ENCODE data around the gene TMEM247.

TMEM247 gene

GRCh38 chr2:46490521-46491141 is 11.3 kb downstream of the TMEM247 start:
- no peak for DNase-seq

- DNase-seq: no peak
These were observed 12.9 kb downstream of the TMEM247 start for GRCh38 chr2:46492301-46492700.

- DNase-seq: no peak
These were observed 14.0 kb downstream of the TMEM247 start for GRCh38 chr2:46493241-46493970.

GRCh38 chr2:46493971-46494250 is 14.5 kb downstream of the TMEM247 start:
- DNase-seq: no peak

GRCh38 chr2:46494596-46494995 is 15.2 kb downstream of the TMEM247 start:
- no peak for DNase-seq

- DNase-seq: no peak
These were observed 16.1 kb downstream of the TMEM247 start for GRCh38 chr2:46495231-46496030.

- DNase-seq: no peak
These were observed 18.4 kb downstream of the TMEM247 start for GRCh38 chr2:46497766-46498165.

GRCh38 chr2:46498681-46499080 is 19.3 kb downstream of the TMEM247 start:
- no peak for DNase-seq

GRCh38 chr2:46499392-46499785 is 20.0 kb downstream of the TMEM247 start:
- DNase-seq: no peak

- DNase-seq: no peak
These were observed 21.4 kb downstream of the TMEM247 start for GRCh38 chr2:46500801-46501200.

GRCh38 chr2:46502291-46502885 is 23.0 kb downstream of the TMEM247 start:
- no peak for DNase-seq

GRCh38 chr2:46503686-46504085 is 24.3 kb downstream of the TMEM247 start:
- DNase-seq: no peak

GRCh38 chr2:46504221-46504620 is 24.9 kb downstream of the TMEM247 start:
- DNase-seq: no peak

GRCh38 chr2:46504685-46505471 is 25.5 kb downstream of the TMEM247 start:
- DNase-seq: no peak

GRCh38 chr2:46505472-46505783 is 26.1 kb downstream of the TMEM247 start:
- DNase-seq: no peak

- DNase-seq: no peak
These were observed 26.9 kb downstream of the TMEM247 start for GRCh38 chr2:46506131-46506706.

GRCh38 chr2:46508312-46508711 is 28.9 kb downstream of the TMEM247 start:
- DNase-seq: no peak

GRCh38 chr2:46508759-46509158 is 29.4 kb downstream of the TMEM247 start:
- DNase-seq: no peak

- no peak for DNase-seq
These were observed 30.4 kb downstream of the TMEM247 start for GRCh38 chr2:46509804-46510203.

GRCh38 chr2:46510598-46511177 is 31.3 kb downstream of the TMEM247 start:
- no peak for DNase-seq

- DNase-seq: no peak
These were observed 32.8 kb downstream of the TMEM247 start for GRCh38 chr2:46512185-46512584.

- no peak for DNase-seq
These were observed 35.4 kb downstream of the TMEM247 start for GRCh38 chr2:46514738-46515137.
